GM23338 (cell line): ENCODE data around the gene USP48. TPM values are rescaled to one million over a fixed set of nuclear protein-coding genes. Genes with fewer than 3 reads are reported as not detected.

Source experiments
- ATAC-seq: fragments of 200-7000 bp; cut with Tn5 transposase; 3 replicates; pipeline ENCODE4 v1.9.1; 2020
- DNase-seq: peaks from one replicate; pipeline ENCODE4 v3.0.0-alpha.2; 2015; ENCODE audit warnings: low spot score
- H2AFZ ChIP-seq: fragments of 200-600 bp; sonication (generic); 2 replicates; pipeline ENCODE4 v1.8.0; 2016; ENCODE audit warnings: antibody characterized with exemption, mild to moderate bottlenecking, moderate library complexity
- H3F3A ChIP-seq: fragments of 200-600 bp; sonication (generic); replicated peaks from 2 replicates; pipeline ENCODE4 v1.8.0; 2017; ENCODE audit warnings: antibody characterized with exemption, mixed run types, low read depth
- H3K27ac ChIP-seq: fragments of 200-600 bp; sonication (generic); 2 replicates; pipeline ENCODE4 v1.6.1; 2016; ENCODE audit warnings: low read depth
- H3K27me3 ChIP-seq: fragments of 200-600 bp; sonication (generic); 2 replicates; pipeline ENCODE4 v1.8.0; 2016; ENCODE audit warnings: mild to moderate bottlenecking, mixed run types, moderate library complexity; ENCODE audit not compliant: insufficient read depth
- H3K36me3 ChIP-seq: fragments of 200-600 bp; sonication (generic); 2 replicates; pipeline ENCODE4 v1.8.0; 2016; ENCODE audit warnings: mild to moderate bottlenecking; ENCODE audit not compliant: insufficient read depth
- H3K4me1 ChIP-seq: fragments of 200-600 bp; sonication (generic); 2 replicates; pipeline ENCODE4 v1.8.0; 2016; ENCODE audit warnings: mild to moderate bottlenecking, moderate library complexity; ENCODE audit not compliant: insufficient read depth
- H3K4me2 ChIP-seq: fragments of 200-600 bp; sonication (generic); 2 replicates; pipeline ENCODE4 v1.7.1; 2017; ENCODE audit warnings: mixed run types
- H3K4me3 ChIP-seq: fragments of 200-600 bp; sonication (generic); 2 replicates; pipeline ENCODE4 v1.6.1; 2016; ENCODE audit warnings: mixed run types
- H3K79me2 ChIP-seq: fragments of 200-600 bp; sonication (generic); replicated peaks from 2 replicates; pipeline ENCODE4 v1.8.0; 2017; ENCODE audit warnings: mild to moderate bottlenecking; ENCODE audit not compliant: insufficient read depth
- H3K9me2 ChIP-seq: fragments of 200-600 bp; sonication (generic); 2 replicates; pipeline ENCODE4 v1.8.0; 2017; ENCODE audit not compliant: insufficient read depth
- H4K20me1 ChIP-seq: fragments of 200-600 bp; sonication (generic); replicated peaks from 2 replicates; pipeline ENCODE4 v1.8.0; 2017; ENCODE audit warnings: mild to moderate bottlenecking; ENCODE audit not compliant: insufficient read depth
- H3K27ac Mint-ChIP-seq: 2 replicates; pipeline ENCODE4 v1.8.0; 2020; ENCODE audit warnings: inconsistent platforms, mild to moderate bottlenecking, moderate library complexity, mixed read lengths
- H3K27me3 Mint-ChIP-seq: 3 replicates; pipeline ENCODE4 v1.8.0; 2022; ENCODE audit warnings: low read depth, mild to moderate bottlenecking, moderate library complexity, mixed read lengths, inconsistent platforms; ENCODE audit not compliant: insufficient read depth, poor library complexity
- H3K36me3 Mint-ChIP-seq: 3 replicates; pipeline ENCODE4 v1.8.0; 2021; ENCODE audit warnings: low read depth, mild to moderate bottlenecking, inconsistent platforms, moderate library complexity, mixed read lengths
- H3K4me1 Mint-ChIP-seq: 3 replicates; pipeline ENCODE4 v1.8.0; 2020; ENCODE audit warnings: mild to moderate bottlenecking, inconsistent platforms, mixed read lengths
- H3K4me3 Mint-ChIP-seq: 3 replicates; pipeline ENCODE4 v1.8.0; 2021; ENCODE audit warnings: moderate library complexity, mild to moderate bottlenecking, inconsistent platforms, mixed read lengths
- H3K9me3 Mint-ChIP-seq: 3 replicates; pipeline ENCODE4 v1.8.0; 2020; ENCODE audit warnings: moderate library complexity, mild to moderate bottlenecking, inconsistent platforms, mixed read lengths
- CREB1 ChIP-seq: fragments of 250-450 bp; sonication (Bioruptor Pico); IDR thresholded peaks from 2 replicates; pipeline ENCODE4 v1.5.0; 2020; ENCODE audit warnings: low read depth, mild to moderate bottlenecking, moderate library complexity
- EZH2 ChIP-seq: fragments of 200-600 bp; sonication (generic); IDR thresholded peaks from one replicate; pipeline ENCODE4 v1.8.0; 2017; ENCODE audit warnings: antibody characterized with exemption, mild to moderate bottlenecking, low read depth; ENCODE audit not compliant: unreplicated experiment
- EZH2phosphoT487 ChIP-seq: fragments of 200-600 bp; sonication (generic); IDR thresholded peaks from one replicate; pipeline ENCODE4 v1.8.1; 2018; ENCODE audit warnings: antibody characterized with exemption; ENCODE audit not compliant: unreplicated experiment
- JUNB ChIP-seq: IDR thresholded peaks from one replicate; pipeline ENCODE4 v1.6.1; 2016; ENCODE audit warnings: antibody characterized with exemption; ENCODE audit not compliant: unreplicated experiment
- NANOG ChIP-seq: IDR thresholded peaks from 2 replicates; pipeline ENCODE4 v1.6.1; 2016; ENCODE audit warnings: antibody characterized with exemption, borderline replicate concordance
- POLR2AphosphoS5 ChIP-seq: IDR thresholded peaks from 2 replicates; pipeline ENCODE4 v1.6.1; 2016; ENCODE audit warnings: antibody characterized with exemption, low read depth
- STAT1 ChIP-seq: IDR thresholded peaks from one replicate; pipeline ENCODE4 v1.6.1; 2016; ENCODE audit warnings: antibody characterized with exemption; ENCODE audit not compliant: unreplicated experiment
- ZNF114 ChIP-seq: fragments of 250-450 bp; sonication (Bioruptor Pico); IDR thresholded peaks from 2 replicates; pipeline ENCODE4 v1.5.0; 2020; ENCODE audit warnings: mild to moderate bottlenecking, moderate library complexity
- ZNF331 ChIP-seq: fragments of 250-450 bp; sonication (Bioruptor Pico); IDR thresholded peaks from 2 replicates; pipeline ENCODE4 v1.5.0; 2020; ENCODE audit warnings: low read depth, mild to moderate bottlenecking, moderate library complexity
- polyA plus RNA-seq: library from polyadenylated mRNA; unstranded; fragments of >200 nt; fragmentation: Nextera tagmentation; extraction: Ambion mirVana; gene quantifications from 2 replicates; pipeline ENCODE4 v1.2.1, GENCODE V29; 2016
- total RNA-seq: library from RNA; depleted of rRNA; stranded (reverse); fragments of >200 nt; shearing (Covaris generic); gene quantifications from 2 replicates; pipeline ENCODE4 v1.2.3, GENCODE V29; 2014
- TF ChIP-seq, protein P1 (sequence below): IDR thresholded peaks from 2 replicates; pipeline ENCODE4 v1.6.1; 2016; ENCODE audit warnings: antibody characterized with exemption
- TF ChIP-seq, protein P2 (sequence below), 2 experiments: fragments of 200-600 bp in 1 of 2; sonication (generic) in 1 of 2; conservative IDR thresholded peaks; 2 replicates each; pipeline versions ENCODE4 v1.5.1 to v1.6.1; 2016 to 2017; ENCODE audit warnings: antibody characterized with exemption in 2 of 2, low read depth in 2 of 2, mild to moderate bottlenecking in 2 of 2, moderate library complexity in 1 of 2
- TF ChIP-seq, protein P3 (sequence below): IDR thresholded peaks from one replicate; pipeline ENCODE4 v1.6.1; 2018; ENCODE audit warnings: antibody characterized with exemption; ENCODE audit not compliant: unreplicated experiment
- TF ChIP-seq, protein P4 (sequence below): fragments of 250-450 bp; sonication (Bioruptor Pico); IDR thresholded peaks from 2 replicates; pipeline ENCODE4 v1.5.0; 2020; ENCODE audit warnings: mild to moderate bottlenecking, moderate library complexity

Gene USP48
- total and polyA plus RNA-seq, 2 experiments from 2014 or later, result 85.9 to 151 TPM

DNA sequence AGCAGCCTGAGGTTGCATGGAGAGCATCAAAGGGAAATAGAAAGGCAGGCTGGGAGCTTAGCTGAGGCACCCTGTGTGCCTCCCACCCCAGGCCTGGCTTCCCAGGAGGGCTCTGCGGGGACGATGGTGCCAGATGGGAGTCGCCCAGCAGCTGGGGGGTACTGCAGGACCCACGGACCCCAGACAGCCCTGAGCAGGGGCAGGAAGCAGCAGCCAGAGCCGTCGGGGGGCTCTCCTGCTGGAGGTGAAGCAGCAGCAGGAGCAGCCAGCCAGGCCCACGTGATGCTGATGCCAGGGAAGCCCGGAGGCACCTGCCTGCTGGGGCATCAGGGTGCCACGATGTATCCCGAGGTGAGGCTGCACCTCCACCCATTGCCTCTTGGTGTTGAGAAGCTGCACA, 134.2 kb downstream of the USP48 start (continued):
- TF ChIP-seq CREB1 (no peak), ZNF331 (CRISPR knock-in tag) (no peak), ZNF114 (no peak), POLR2AphosphoS5 (no peak)

DNA sequence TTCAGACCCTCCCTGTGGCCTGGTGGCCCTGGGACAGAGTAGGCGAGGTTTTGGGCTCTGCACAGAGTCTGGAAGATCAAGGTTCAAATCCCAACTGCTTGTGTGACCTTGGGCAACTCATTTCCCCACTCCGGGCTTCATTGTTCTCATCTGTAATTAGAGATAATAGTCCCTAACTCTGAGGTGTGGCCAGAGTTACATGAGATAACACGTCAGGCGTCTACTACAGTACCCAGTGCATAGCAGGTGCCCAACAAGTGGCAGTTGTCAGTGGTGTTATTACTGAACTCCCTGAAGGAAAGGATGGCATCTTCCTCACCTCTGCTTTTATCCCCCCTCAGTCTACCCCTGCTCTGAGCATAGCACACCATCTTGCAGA, 134.6 kb downstream of the USP48 start:
- Histone ChIP-seq H3K4me2 (no peak overlapping the region), H3K4me3 (no peak overlapping the region), H2AFZ (no peak overlapping the region), H3K36me3 (no peaks in the 10 kb centered on the region), H3F3A (peaks cover 8% of the 10 kb centered on the region), H4K20me1 (no peaks in the 10 kb centered on the region), H3K4me1 (no peaks in the 10 kb centered on the region; the same call in 1 of the 2 replicates), H3K79me2 (no peaks in the 10 kb centered on the region), H3K27me3 (peaks cover 12% of the 10 kb centered on the region; the same call in 1 of the 2 replicates), H3K27ac (no peak overlapping the region), H3K9me2 (no peaks in the 10 kb centered on the region)
- H3K9me3 Mint-ChIP-seq, result no peaks in the 10 kb centered on the region
- peaks cover 25% of the 10 kb centered on the region for H3K27me3 Mint-ChIP-seq
- H3K4me1 Mint-ChIP-seq, result peaks cover 15% of the 10 kb centered on the region
- TF ChIP-seq EZH2phosphoT487 (no peak), EZH2 (no peak), ZNF114 (no peak), JUNB (no peak), STAT1 (no peak), CREB1 (no peak), ZNF331 (CRISPR knock-in tag) (no peak), NANOG (no peak), POLR2AphosphoS5 (no peak)
- TF ChIP-seq, protein P1, sequence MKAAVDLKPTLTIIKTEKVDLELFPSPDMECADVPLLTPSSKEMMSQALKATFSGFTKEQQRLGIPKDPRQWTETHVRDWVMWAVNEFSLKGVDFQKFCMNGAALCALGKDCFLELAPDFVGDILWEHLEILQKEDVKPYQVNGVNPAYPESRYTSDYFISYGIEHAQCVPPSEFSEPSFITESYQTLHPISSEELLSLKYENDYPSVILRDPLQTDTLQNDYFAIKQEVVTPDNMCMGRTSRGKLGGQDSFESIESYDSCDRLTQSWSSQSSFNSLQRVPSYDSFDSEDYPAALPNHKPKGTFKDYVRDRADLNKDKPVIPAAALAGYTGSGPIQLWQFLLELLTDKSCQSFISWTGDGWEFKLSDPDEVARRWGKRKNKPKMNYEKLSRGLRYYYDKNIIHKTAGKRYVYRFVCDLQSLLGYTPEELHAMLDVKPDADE, result no peak
- TF ChIP-seq, protein P2, sequence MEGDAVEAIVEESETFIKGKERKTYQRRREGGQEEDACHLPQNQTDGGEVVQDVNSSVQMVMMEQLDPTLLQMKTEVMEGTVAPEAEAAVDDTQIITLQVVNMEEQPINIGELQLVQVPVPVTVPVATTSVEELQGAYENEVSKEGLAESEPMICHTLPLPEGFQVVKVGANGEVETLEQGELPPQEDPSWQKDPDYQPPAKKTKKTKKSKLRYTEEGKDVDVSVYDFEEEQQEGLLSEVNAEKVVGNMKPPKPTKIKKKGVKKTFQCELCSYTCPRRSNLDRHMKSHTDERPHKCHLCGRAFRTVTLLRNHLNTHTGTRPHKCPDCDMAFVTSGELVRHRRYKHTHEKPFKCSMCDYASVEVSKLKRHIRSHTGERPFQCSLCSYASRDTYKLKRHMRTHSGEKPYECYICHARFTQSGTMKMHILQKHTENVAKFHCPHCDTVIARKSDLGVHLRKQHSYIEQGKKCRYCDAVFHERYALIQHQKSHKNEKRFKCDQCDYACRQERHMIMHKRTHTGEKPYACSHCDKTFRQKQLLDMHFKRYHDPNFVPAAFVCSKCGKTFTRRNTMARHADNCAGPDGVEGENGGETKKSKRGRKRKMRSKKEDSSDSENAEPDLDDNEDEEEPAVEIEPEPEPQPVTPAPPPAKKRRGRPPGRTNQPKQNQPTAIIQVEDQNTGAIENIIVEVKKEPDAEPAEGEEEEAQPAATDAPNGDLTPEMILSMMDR (conservative IDR thresholded peaks at IDR 0.05; ENCODE audit: low read depth in 2 of 2), result no peak
- TF ChIP-seq, protein P3, sequence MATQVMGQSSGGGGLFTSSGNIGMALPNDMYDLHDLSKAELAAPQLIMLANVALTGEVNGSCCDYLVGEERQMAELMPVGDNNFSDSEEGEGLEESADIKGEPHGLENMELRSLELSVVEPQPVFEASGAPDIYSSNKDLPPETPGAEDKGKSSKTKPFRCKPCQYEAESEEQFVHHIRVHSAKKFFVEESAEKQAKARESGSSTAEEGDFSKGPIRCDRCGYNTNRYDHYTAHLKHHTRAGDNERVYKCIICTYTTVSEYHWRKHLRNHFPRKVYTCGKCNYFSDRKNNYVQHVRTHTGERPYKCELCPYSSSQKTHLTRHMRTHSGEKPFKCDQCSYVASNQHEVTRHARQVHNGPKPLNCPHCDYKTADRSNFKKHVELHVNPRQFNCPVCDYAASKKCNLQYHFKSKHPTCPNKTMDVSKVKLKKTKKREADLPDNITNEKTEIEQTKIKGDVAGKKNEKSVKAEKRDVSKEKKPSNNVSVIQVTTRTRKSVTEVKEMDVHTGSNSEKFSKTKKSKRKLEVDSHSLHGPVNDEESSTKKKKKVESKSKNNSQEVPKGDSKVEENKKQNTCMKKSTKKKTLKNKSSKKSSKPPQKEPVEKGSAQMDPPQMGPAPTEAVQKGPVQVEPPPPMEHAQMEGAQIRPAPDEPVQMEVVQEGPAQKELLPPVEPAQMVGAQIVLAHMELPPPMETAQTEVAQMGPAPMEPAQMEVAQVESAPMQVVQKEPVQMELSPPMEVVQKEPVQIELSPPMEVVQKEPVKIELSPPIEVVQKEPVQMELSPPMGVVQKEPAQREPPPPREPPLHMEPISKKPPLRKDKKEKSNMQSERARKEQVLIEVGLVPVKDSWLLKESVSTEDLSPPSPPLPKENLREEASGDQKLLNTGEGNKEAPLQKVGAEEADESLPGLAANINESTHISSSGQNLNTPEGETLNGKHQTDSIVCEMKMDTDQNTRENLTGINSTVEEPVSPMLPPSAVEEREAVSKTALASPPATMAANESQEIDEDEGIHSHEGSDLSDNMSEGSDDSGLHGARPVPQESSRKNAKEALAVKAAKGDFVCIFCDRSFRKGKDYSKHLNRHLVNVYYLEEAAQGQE, result no peak
- TF ChIP-seq, protein P4, sequence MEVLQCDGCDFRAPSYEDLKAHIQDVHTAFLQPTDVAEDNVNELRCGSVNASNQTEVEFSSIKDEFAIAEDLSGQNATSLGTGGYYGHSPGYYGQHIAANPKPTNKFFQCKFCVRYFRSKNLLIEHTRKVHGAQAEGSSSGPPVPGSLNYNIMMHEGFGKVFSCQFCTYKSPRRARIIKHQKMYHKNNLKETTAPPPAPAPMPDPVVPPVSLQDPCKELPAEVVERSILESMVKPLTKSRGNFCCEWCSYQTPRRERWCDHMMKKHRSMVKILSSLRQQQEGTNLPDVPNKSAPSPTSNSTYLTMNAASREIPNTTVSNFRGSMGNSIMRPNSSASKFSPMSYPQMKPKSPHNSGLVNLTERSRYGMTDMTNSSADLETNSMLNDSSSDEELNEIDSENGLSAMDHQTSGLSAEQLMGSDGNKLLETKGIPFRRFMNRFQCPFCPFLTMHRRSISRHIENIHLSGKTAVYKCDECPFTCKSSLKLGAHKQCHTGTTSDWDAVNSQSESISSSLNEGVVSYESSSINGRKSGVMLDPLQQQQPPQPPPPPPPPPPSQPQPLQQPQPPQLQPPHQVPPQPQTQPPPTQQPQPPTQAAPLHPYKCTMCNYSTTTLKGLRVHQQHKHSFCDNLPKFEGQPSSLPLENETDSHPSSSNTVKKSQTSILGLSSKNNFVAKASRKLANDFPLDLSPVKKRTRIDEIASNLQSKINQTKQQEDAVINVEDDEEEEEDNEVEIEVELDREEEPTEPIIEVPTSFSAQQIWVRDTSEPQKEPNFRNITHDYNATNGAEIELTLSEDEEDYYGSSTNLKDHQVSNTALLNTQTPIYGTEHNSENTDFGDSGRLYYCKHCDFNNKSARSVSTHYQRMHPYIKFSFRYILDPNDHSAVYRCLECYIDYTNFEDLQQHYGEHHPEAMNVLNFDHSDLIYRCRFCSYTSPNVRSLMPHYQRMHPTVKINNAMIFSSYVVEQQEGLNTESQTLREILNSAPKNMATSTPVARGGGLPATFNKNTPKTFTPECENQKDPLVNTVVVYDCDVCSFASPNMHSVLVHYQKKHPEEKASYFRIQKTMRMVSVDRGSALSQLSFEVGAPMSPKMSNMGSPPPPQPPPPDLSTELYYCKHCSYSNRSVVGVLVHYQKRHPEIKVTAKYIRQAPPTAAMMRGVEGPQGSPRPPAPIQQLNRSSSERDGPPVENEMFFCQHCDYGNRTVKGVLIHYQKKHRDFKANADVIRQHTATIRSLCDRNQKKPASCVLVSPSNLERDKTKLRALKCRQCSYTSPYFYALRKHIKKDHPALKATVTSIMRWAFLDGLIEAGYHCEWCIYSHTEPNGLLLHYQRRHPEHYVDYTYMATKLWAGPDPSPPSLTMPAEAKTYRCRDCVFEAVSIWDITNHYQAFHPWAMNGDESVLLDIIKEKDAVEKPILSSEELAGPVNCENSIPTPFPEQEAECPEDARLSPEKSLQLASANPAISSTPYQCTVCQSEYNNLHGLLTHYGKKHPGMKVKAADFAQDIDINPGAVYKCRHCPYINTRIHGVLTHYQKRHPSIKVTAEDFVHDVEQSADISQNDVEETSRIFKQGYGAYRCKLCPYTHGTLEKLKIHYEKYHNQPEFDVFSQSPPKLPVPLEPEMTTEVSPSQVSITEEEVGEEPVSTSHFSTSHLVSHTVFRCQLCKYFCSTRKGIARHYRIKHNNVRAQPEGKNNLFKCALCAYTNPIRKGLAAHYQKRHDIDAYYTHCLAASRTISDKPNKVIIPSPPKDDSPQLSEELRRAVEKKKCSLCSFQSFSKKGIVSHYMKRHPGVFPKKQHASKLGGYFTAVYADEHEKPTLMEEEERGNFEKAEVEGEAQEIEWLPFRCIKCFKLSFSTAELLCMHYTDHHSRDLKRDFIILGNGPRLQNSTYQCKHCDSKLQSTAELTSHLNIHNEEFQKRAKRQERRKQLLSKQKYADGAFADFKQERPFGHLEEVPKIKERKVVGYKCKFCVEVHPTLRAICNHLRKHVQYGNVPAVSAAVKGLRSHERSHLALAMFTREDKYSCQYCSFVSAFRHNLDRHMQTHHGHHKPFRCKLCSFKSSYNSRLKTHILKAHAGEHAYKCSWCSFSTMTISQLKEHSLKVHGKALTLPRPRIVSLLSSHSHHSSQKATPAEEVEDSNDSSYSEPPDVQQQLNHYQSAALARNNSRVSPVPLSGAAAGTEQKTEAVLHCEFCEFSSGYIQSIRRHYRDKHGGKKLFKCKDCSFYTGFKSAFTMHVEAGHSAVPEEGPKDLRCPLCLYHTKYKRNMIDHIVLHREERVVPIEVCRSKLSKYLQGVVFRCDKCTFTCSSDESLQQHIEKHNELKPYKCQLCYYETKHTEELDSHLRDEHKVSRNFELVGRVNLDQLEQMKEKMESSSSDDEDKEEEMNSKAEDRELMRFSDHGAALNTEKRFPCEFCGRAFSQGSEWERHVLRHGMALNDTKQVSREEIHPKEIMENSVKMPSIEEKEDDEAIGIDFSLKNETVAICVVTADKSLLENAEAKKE, result no peak
- no peaks in the 10 kb centered on the region for H3K36me3 Mint-ChIP-seq
- H3K4me3 Mint-ChIP-seq, result no peak overlapping the region
- no peak for ATAC-seq
- no peak for DNase-seq
- no peak overlapping the region for H3K27ac Mint-ChIP-seq
